ENCODE data around the gene ISM2.
A peak's percentile ranks its signal among the peaks of the same experiment; 100 is the strongest.
"Not testable (repeated sequence)": the region's sequence is repeated elsewhere in the genome, so short reads cannot be mapped to it uniquely, and the experiment has no call there.

The ISM2 gene

GRCh38 chr14:77498120-77498979 lies at the start of gene ISM2:
Gene ISM2 (minus strand): TSS chr14:77498816. CDS start chr14:77498793, 23 bp downstream.
- no peak for DNase-seq (ENCODE audit: low spot score)

DNA sequence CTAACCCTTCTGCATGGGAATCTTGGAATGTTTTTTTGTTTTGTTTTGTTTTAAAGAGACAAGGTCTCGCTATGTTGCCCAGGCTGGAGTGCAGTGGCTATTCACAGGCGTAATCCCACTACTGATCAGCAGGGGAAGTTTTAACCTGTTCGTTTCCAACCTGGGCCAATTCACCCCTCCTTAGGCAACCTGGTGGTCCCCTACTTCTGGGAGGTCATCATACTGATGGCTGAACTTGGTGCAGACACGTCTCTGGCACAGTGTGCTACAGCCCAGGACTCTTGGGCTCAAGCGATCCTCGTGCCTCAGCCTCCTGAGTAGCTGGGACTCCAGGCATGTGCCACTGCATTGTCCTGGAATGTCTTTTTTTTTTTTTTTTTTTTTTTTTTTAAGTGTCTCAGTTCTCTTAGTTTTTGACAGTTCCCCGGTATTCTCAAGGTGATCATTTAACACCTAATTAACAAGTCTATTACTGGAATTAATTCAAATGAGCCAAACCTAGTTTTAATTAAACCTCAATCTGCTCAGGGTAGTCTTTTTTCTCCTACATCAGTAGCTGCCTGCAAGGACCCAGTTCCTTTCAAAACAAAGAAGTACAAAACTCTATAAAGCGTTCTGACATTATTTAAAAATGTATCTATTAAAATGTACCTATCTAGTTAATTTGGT lies 49.0 kb upstream of the ISM2 start:
- no peak for DNase-seq (ENCODE audit: low spot score)

DNA sequence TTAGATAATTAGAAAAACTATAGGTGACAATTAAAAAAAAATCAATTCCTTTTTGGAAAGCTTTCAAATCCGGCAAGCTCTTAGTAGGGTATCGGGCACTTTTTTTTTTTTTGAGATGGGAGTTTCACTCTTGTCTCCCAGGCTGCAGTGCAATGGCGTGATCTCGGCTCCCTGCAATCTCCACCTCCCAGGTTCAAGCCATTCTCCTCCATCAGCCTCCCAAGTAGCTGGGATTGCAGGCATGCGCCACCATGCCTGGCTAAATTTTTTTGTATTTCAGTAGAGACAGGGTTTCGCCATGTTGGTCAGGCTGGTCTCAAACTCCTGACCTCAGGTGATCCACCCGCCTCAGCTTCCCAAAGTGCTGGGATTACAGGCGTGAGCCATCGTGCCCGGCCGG lies 46.6 kb upstream of the ISM2 start:
- DNase-seq (ENCODE audit: low spot score) = not testable (repeated sequence)

DNA sequence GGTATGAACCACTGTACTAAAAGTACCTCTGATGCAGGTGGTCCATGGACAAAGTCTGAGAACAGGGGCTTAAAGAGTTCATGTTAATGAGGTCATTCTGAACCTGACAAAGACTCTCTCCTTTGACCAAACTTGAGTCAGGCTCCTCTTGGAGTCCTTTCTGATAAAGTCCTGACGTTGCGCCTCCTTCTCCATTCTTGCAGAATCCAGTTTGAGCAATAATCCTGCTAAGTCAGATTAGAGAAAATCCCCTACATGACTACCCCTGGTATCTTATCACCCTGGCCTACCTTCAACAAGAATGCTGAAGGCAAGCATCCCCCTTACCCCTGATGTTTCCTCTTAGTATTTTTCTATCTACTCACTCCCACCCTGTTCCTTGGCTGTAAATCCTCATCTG lies 46.0 kb upstream of the ISM2 start:
- no peak for DNase-seq (ENCODE audit: low spot score)

DNA sequence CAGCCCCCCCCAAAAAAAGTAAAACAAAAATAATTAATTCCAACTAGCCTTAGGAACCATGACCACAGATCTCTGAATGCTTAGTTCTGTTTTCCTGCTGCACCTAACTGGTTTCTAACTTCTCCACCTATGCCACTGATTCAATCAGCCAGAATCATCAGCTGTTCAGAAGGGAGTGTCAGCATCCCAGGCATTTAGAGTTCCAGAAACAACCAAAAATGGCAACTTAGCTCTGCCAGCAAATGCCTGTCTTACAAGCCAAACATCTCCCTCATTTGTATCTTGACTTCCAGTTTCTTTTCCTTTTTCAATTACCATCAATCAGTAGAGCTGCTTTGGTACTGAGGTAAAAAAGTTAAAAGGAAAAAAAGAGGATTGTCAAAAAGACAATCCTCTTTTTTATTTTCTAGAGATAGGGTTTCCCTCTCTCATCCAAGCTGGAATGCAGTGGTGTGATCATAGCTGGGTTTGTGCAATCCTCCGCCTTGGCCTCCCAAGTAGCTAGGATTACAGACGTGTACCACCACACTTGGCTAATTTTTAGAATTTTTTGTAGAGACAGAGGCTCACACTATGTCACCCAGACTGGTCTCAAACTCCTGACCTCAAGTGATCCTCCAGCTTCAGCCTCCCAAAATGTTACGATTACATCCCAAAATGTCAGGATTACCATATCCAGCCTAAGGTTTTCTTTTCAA lies 45.2 kb upstream of the ISM2 start:
- no peak for DNase-seq (ENCODE audit: low spot score)

GRCh38 chr14:77543240-77543551 lies 44.6 kb upstream of the ISM2 start:
- peak; percentile 4 for DNase-seq (ENCODE audit: low spot score)

DNA sequence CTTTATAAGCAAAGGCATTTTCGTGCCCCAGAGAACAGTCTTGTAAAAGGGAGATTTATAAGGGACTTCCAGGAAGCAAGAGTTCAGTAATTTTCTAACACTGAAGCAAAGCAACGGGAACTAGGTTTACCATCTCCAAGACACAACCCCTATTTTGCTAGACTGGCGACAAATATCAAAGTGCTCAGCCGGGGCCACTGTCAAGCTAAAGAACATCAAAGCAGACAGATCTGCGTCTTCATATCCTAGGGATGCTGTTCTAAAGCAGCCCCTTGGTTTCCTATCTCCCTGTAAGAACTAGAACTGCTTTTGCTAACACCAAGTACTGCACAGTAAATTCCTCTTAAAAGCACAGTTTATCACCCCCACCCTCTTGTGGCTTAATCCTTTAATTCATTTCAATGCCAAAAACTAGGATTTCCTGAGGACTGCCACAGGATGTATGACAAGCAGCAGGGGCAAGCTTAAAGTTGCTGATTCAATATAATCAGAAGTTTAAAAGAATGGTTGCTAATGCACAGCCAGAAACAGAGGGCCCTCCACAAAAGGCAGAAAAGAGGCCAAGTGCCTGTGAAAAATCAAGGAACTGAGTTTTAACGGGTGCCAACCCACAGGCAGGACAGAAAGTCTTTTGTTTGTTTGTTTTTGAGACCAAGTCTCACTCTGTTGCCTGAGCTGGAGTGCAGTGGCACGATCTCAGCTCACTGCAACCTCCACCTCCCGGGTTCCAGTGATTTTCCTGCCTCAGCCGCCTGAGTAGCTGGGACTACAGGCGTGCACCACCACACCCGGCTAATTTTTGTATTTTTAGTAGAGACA lies 44.0 kb upstream of the ISM2 start:
- peak; percentile 69 for DNase-seq (ENCODE audit: low spot score)

DNA sequence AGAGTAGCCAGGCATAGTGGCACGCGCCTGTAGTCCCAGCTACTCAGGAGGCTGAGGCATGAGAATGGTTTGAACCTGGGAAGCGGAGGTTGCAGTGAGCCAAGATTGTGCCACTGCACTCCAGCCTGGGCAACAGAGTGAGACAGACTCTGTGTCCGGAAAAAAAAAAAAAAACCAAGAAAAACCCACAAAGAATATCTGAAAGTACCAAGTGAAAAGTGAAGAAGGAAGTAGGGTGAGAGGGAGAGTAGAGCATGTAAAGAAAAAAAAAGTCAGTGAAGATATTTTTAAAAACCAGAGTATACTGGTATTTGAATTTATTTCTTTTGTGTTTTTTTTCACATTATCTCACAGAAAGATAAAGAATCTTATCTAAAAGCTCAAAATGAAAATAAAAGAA lies 43.3 kb upstream of the ISM2 start:
- no peak for DNase-seq (ENCODE audit: low spot score)

DNA sequence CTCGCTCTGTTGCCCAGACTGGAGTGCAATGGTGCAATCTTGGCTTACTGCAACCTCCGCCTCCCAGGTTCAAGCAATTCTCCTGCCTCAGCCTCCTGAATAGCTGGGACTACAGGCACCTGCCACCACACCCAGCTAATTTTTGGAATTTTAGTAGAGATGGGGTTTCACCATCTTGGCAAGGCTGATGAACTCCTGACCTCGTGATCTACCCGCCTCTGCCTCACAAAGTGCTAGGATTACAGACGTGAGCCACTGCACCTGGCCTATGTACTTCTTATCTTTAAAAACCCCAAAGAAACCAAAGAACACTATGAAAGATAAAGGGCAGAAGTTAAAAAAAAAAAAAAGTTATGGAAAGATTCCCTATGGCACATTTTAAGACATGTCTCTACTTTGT lies 38.3 kb upstream of the ISM2 start:
- not testable (repeated sequence) for DNase-seq (ENCODE audit: low spot score)

GRCh38 chr14:77531071-77531470 lies 32.5 kb upstream of the ISM2 start:
- DNase-seq (ENCODE audit: low spot score) = no peak

- no peak for DNase-seq (ENCODE audit: low spot score)
Observed at GRCh38 chr14:77529963-77530362, 31.3 kb upstream of the ISM2 start.

GRCh38 chr14:77529213-77529612 lies 30.6 kb upstream of the ISM2 start:
- DNase-seq (ENCODE audit: low spot score) = no peak

DNA sequence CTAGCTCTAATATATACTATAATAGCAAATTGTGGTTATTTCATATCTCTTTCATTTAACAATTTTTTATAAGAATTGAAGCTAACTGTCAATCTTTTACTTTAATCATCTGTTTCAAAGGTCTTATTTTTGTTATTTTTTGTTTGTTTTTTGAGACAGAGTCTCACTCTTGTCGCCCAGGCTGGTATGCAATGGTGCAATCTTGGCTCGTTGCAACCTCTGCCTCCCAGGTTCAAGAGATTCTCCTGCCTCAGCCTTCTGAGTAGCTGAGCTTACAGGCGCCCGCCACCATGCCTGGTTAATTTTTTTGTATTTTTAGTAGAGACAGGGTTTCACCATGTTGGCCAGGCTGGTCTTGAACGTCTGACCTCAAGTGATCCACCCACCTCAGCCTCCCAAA lies 30.1 kb upstream of the ISM2 start:
- DNase-seq (ENCODE audit: low spot score) = not testable (repeated sequence)

- no peak for DNase-seq (ENCODE audit: low spot score)
Observed at GRCh38 chr14:77526266-77526665, 27.6 kb upstream of the ISM2 start.

GRCh38 chr14:77524536-77524935 lies 25.9 kb upstream of the ISM2 start:
- no peak for DNase-seq (ENCODE audit: low spot score)

DNA sequence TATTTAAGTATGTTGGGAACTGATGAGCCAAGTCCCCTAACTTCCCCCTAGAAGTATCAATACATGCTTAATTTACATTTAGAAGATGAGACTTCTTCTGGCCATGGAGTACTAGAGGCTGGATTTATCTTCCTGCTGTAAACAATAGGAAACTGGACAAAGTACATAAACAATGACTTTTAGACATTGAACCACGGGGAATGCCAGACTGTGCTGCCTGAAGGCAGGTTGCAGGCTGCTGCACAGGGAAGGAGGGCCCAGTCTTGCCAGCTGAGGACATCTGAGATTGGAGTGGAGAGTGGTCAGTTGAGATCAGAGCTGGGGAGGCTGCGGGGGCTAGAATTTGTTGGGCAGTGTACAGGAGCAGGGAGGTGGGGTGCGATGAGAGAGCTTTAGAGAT lies 24.5 kb upstream of the ISM2 start:
- no peak for DNase-seq (ENCODE audit: low spot score)

DNA sequence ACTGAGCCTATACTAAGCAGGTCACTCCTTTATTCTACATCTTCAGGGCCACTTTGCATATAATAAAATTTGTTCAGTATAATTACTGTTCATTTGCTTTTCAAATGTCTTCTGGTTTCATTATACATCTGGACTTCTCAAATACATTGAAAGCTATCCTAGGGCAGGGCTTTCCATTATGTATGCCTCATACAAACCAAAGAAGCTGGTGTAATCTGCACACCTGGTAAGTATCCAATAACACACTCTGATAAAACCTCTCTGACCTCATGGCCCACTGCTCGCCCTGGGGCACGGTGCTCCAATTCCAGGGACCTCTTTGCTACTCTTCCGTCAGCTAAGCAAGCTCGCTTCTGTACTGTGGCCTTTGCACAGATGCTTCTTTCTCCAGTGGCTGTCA lies 21.9 kb upstream of the ISM2 start:
- DNase-seq (ENCODE audit: low spot score) = no peak

DNA sequence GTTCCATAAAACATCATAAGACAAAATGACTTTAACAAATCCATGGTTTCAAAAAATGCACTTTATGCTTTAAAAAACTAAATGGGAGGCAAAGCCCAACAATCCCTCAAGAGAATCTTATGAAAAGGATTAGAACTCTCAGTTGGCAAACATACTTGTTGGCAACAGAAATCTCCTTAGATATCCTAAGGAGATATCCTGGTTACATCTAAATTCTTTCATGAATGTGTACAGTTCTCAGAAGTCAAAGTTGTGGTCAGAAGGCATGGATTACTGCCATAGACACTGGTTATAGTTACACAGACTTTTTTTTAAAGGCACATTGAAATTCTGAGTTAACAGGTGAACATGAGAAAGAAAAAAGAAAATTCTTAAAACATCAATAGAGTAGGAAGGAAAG lies 17.5 kb upstream of the ISM2 start:
- no peak for DNase-seq (ENCODE audit: low spot score)

DNA sequence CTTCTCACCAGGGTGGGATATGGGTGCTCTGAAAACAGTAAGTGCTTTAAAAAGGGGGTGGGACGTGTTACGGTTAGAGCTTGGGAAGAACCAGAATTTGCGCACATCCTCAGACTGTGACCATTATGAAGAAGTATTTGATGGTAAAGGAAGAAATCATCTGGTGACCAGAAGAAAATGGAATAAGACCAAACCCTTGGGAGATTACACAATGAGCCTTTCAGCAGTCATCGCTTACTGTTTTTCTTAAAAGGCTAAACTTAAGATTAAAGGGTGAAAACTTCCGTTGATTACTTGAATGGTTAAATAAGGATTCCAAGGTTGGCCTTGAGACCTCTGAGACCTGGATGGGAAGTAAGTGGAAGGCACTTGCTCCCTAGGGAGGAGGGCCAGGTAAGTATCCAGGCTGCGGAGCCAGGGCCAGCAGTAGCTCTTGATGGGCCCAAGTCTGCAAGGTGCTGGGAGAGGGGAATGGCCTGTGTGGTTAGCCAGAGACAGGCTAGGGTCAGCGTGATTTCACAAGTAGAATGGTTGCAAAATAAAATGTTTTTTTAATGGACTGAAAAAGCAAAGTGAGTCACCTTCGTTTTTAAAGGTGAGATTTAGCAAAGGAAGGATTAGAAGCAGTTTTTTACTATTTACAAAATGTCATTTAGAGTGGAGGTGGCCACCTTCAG lies 13.0 kb upstream of the ISM2 start:
- DNase-seq (ENCODE audit: low spot score) = no peak

DNA sequence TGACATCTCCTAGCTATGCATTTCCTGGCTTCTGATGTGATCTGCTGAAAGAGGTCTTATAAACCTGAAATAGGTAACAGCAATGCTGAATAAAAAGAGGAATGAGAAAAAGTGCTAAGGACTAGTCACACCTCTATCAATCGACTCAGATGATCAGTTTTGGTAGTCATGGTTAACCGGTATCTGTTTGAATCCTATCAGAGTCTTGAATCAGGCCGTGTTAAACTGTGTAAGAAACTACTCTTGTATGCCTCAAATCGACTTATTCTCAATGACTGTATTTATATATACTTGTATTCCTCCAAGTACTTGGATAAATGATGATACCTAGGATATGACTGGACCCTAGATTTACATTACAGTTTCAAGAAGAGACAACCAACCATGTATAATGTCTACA lies 10.8 kb upstream of the ISM2 start:
- no peak for DNase-seq (ENCODE audit: low spot score)

DNA sequence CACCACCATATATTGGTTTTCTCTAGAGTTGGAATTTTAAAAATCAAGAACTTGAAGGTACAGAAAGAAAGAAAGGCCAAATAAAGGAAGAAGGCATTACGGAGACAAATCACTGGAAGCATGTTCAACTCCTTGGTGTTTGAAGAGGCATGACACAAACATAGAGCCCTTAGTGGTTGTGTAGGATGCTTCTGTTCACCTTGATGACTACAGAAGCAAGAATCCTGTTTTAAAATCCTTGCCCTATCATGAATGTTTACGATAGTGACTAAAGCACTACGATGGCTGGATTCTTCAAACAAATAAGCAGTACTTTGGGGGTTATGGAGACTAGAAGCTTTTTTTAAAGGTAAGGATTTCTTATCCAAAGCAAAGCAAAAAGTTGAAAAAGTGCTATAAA lies 10.3 kb upstream of the ISM2 start:
- no peak for DNase-seq (ENCODE audit: low spot score)

- DNase-seq (ENCODE audit: low spot score) = no peak
Observed at GRCh38 chr14:77508249-77508648, 9.6 kb upstream of the ISM2 start.
